GM12801 (cell line): ENCODE results near the gene NFIB.

ENCODE experiments used
- TF ChIP-seq, protein P1 (sequence below): IDR thresholded peaks from one replicate; pipeline ENCODE4 v1.5.1; 2011; ENCODE audit warnings: control low read depth; ENCODE audit not compliant: insufficient read length; ENCODE audit errors: extremely low read depth

The NFIB gene

DNA sequence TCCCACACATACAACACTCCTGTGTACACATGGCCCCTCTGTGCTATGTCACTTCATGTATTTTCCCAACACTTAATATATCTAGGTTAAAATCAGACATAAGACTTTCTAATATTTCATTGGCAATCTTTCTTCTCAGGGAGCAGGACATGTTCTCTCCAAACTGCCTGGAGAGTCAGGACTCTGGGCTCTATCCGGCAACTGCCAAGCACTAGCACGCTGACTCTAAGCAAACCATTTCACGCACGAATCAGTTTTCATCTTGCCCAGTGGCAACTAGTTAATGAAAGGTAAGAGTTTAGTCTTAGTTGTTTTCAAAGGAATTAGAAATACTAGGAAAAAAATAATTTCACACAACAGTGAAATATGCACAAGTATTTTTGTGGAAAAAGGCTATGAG, 124.8 kb downstream of the NFIB start:
- TF ChIP-seq, protein P1, sequence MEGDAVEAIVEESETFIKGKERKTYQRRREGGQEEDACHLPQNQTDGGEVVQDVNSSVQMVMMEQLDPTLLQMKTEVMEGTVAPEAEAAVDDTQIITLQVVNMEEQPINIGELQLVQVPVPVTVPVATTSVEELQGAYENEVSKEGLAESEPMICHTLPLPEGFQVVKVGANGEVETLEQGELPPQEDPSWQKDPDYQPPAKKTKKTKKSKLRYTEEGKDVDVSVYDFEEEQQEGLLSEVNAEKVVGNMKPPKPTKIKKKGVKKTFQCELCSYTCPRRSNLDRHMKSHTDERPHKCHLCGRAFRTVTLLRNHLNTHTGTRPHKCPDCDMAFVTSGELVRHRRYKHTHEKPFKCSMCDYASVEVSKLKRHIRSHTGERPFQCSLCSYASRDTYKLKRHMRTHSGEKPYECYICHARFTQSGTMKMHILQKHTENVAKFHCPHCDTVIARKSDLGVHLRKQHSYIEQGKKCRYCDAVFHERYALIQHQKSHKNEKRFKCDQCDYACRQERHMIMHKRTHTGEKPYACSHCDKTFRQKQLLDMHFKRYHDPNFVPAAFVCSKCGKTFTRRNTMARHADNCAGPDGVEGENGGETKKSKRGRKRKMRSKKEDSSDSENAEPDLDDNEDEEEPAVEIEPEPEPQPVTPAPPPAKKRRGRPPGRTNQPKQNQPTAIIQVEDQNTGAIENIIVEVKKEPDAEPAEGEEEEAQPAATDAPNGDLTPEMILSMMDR, result no peak

DNA sequence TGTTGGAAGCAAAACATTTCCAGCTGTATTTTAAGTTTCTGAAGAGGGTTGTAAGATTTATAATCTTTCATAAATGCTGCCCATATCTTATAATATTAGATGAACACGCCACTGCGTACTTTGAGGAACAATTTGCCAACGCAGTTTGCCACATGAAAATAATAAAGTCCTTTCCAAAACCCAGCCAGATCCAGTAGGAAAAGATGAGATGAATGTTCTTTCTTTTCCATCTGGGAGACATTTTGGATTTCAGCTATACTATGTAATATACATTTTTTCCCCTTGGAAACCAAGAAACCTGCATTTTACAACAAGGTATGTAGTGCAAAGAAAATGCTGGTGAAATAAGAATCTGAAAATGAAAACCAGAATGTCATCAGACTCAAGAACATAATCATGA, 125.4 kb downstream of the NFIB start:
- TF ChIP-seq, protein P1, result no peak

- TF ChIP-seq, protein P1, result no peak
Observed at GRCh38 chr9:14188011-14188410, 125.9 kb downstream of the NFIB start.

GRCh38 chr9:14186096-14186495, 127.8 kb downstream of the NFIB start:
- TF ChIP-seq, protein P1, result no peak

GRCh38 chr9:14185016-14185415, 128.9 kb downstream of the NFIB start:
- TF ChIP-seq, protein P1, result no peak

GRCh38 chr9:14183001-14183400, 130.9 kb downstream of the NFIB start:
- TF ChIP-seq, protein P1, result no peak

DNA sequence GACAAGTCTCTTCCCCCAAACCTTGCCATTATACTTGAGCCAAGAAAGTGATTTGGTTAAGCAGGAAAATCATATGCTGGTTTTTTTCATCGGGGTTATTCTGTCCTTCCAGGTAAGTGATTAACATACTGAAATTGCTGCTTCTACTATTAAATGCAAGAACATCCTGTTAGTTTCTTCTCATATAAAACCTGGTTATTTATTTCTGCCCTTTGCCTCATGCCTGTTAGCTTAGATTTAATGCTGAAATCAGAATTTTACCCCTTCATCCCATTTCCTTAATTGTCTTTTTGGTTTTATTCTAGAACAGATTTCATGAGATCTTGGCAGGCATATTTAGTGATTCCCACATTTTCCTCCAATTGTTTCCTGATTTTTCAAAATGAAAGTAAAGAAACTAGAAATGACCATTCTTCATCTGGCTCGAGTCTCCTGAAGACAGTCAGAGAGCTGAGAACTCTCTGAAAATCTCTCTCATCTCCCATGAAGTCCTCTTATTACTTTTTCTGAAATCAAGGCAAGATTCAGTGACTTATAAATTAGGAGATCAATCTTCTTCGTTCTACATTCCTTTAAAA, 132.9 kb downstream of the NFIB start:
- TF ChIP-seq, protein P1, result no peak
